ENCODE measurements around the gene CD1D.

DNA sequence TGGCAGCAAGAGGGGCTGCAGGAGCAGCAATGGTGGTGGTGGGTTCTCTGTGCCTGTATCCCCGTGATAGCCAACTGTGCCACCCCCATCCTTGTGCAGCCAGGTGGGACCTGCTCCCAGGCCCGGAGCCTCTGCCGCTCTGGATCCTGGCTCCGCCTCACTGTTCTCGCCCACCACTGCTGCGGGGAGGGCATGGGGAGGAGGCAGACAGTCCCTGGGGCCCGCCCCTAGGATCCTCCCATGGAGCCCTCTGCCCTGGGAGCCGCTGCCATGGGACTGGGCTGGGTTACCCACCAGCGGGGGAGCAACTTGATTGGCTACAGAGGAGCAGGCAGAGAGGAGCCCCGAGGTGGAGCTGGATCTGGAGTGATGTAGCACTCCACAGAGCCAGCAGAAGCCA lies 31.6 kb downstream of the CD1D start:
- TF ChIP-seq POLR2A (IDR thresholded peaks at IDR 0.05) (no peak), CTCF (IDR thresholded peaks at IDR 0.05) (no peak)

Measured in stomach (tissue), 4 donors.